Measurements from ENCODE around the gene TDRD10.

GRCh38 chr1:154578058-154578418 lies 76.0 kb downstream of the TDRD10 start:
- no peak for TF ChIP-seq SIN3A (IDR thresholded peaks at IDR 0.05; ENCODE audit: borderline replicate concordance, insufficient read depth, low read length)
- TF ChIP-seq POLR2AphosphoS5 (IDR thresholded peaks at IDR 0.05; ENCODE audit: low read depth, low read length) = no peak
